ENCODE data around the gene RHO.
"Not testable (repeated sequence)": the region's sequence is repeated elsewhere in the genome, so short reads cannot be mapped to it uniquely, and the experiment has no call there.

The RHO gene

GRCh38 chr3:129522953-129523352, 5.5 kb upstream of the RHO start:
- DNase-seq, result no peak

DNA sequence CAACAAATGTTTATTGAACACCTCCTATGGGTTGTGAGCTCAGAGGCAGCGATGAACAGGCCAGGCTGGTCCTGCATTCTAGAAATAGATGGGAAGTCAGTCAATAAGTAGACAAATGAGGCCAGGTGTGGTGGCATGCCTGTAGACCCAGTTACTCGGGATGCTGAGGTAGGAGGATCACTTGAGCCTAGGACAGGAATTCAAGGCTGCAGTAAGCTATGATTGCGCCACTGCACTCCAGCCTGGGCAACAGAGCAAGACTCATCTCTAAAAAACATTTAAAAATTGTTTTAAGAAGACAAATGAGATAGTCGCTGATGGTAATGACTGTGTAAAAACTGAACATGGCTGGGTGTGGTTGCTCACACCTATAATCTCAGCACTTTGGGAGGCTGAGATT, 4.4 kb upstream of the RHO start:
- no peak for DNase-seq

GRCh38 chr3:129525341-129525968, 3.0 kb upstream of the RHO start:
- DNase-seq, result no peak

DNA sequence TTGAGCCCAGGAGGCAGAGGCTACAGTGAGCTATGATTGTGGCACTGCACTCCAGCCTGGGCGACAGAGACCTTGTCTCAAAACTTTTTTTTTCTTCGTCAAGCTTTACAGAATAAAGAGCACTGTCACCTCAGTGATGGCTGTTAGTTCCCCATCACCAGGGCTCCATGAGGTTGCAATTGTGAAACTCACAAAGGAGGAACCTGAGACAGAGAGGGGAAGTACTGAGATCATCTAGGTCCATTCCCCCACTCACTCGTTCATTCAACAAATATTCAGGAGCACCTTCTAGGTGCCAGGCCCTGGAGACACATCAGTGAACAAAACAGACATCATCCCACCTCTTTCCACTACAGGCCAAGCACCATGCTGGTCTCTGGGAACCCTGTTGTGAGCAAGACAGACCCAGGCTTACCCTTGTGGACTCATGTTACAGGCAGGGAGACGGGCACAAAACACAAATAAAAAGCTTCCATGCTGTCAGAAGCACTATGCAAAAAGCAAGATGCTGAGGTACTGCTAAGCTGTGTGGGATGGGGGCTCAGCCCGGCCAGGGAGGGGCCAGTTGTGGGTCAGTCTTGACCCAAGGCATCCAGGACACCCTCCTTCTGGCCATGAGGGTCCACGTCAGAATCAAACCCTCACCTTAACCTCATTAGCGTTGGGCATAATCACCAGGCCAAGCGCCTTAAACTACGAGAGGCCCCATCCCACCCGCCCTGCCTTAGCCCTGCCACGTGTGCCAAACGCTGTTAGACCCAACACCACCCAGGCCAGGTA, 2.1 kb upstream of the RHO start:
- DNase-seq, result no peak

DNA sequence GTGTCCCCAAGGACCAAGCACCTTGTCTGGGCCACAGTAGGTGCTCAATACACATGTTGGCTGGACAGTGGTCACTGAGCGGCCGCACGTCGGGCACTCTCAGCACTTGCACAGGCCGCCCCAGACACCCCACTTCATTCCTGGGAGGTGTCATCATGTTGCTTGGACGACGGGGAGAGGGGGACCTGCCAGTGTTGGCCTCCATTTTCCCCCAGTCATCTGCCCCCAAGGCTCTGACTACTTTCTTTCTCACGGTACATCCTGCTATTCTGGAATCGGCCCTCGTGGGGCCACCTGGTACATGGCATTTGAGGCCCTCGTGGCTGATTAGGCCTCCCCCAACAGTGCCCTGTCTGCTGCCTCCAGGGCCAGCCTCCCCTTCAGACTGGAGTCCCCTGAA, 1.2 kb upstream of the RHO start:
- no peak for DNase-seq

- DNase-seq, result no peak
Measured at GRCh38 chr3:129529436-129530210, 1.2 kb downstream of the RHO start.

DNA sequence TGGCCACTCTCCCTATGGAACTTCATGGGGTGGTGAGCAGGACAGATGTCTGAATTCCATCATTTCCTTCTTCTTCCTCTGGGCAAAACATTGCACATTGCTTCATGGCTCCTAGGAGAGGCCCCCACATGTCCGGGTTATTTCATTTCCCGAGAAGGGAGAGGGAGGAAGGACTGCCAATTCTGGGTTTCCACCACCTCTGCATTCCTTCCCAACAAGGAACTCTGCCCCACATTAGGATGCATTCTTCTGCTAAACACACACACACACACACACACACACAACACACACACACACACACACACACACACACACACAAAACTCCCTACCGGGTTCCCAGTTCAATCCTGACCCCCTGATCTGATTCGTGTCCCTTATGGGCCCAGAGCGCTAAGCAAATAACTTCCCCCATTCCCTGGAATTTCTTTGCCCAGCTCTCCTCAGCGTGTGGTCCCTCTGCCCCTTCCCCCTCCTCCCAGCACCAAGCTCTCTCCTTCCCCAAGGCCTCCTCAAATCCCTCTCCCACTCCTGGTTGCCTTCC, 1.9 kb downstream of the RHO start:
- no peak for DNase-seq

- DNase-seq, result no peak
Measured at GRCh38 chr3:129530821-129531220, 2.4 kb downstream of the RHO start.

- no peak for DNase-seq
Measured at GRCh38 chr3:129531699-129532098, 3.3 kb downstream of the RHO start.

DNA sequence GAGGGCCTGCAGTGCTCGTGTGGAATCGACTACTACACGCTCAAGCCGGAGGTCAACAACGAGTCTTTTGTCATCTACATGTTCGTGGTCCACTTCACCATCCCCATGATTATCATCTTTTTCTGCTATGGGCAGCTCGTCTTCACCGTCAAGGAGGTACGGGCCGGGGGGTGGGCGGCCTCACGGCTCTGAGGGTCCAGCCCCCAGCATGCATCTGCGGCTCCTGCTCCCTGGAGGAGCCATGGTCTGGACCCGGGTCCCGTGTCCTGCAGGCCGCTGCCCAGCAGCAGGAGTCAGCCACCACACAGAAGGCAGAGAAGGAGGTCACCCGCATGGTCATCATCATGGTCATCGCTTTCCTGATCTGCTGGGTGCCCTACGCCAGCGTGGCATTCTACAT, 3.8 kb downstream of the RHO start:
- DNase-seq, result no peak

- no peak for DNase-seq
Measured at GRCh38 chr3:129533406-129533805, 5.0 kb downstream of the RHO start.

- DNase-seq, result no peak
Measured at GRCh38 chr3:129534428-129535027, 6.1 kb downstream of the RHO start.

DNA sequence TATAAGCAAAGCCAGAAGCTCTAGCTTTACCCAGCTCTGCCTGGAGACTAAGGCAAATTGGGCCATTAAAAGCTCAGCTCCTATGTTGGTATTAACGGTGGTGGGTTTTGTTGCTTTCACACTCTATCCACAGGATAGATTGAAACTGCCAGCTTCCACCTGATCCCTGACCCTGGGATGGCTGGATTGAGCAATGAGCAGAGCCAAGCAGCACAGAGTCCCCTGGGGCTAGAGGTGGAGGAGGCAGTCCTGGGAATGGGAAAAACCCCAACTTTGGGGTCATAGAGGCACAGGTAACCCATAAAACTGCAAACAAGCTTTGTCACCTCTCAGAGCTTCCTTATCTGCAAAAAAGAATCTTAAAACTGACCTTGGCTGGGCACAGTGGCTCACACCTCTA, 6.6 kb downstream of the RHO start:
- no peak for DNase-seq

GRCh38 chr3:129536374-129536667, 7.9 kb downstream of the RHO start:
- DNase-seq, result no peak

GRCh38 chr3:129536804-129537203, 8.4 kb downstream of the RHO start:
- no peak for DNase-seq

DNA sequence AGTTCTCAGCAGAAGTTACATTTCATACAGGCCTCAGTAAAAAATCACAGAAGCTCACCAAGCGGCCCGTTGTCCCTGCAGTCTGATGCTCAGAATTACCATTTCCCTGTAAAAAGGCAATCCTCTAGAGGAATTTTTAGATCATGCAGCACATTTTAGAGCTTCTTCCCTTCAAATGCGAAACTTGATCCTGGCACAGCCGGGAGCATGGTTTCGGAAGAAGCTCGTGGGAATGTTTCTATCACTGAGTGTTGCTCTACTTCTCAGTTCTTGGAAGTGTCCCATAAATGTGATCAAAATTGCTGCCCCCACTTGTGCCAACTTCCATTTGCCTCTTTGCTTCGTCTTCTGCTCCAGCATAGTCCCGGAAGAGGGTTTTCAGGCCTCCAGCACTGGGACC, 10.8 kb downstream of the RHO start:
- DNase-seq, result no peak

GRCh38 chr3:129540776-129541516, 12.5 kb downstream of the RHO start:
- no peak for DNase-seq

DNA sequence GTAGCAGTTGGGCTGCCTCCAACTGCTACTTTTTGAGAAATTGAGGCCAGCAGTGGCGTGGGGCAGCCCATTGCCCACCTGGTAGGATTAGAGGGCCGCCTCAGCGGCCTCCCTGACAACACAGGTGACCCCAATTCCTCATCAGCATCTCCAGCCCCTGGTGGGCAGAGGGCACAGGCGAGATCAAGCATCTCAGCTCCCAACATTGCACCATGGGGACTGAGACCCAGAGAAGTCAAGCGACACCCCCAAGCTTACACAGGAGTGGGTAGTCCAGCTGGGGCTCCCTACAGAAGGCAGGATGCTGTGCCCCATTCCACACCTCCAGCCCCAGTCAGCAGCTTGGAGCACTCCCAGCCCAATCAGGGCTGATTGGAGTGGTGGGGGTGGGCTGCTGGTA, 14.3 kb downstream of the RHO start:
- DNase-seq, result no peak

GRCh38 chr3:129543156-129543790, 14.8 kb downstream of the RHO start, which contains the start of gene H1-8:
H1-8 (plus strand) TSS chr3:129543175; CDS start chr3:129543219, 44 bp downstream.
- DNase-seq, result no peak

DNA sequence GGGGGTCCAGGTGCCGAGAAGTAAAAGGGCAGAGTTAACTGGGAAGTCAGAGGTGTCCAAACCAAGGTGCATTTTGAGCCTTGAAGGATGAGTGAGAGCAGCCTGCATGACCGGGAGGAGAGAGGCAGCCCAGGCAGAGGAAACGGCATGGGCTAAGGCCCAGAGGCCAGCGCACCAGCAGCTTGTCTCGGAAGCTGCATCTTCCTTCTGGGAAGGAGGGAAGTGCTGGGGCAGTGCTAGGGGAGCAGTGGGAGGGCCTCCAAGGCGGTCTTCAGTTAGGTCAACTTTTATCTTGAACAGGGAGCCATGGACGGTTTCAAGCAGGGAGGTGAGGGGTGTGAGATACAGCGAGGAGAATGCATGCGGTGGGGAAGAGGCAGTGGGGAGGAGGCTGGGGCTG, 15.6 kb downstream of the RHO start:
- DNase-seq, result no peak

- DNase-seq, result not testable (repeated sequence)
Measured at GRCh38 chr3:129545951-129546350, 17.5 kb downstream of the RHO start.

- no peak for DNase-seq
Measured at GRCh38 chr3:129547241-129547640, 18.8 kb downstream of the RHO start.
